Measurements from ENCODE around the gene PLK5. TPM values are rescaled to one million over a fixed set of nuclear protein-coding genes. Genes with fewer than 3 reads are reported as not detected.

PLK5 gene
- total RNA-seq, 1 experiment from 2014 or later, result not detected

GRCh38 chr19:1540365-1540925 lies 16.6 kb downstream of the PLK5 start:
- Histone ChIP-seq H3K36me3 (ENCODE audit: insufficient read depth, low read length, poor library complexity, severe bottlenecking) (no peaks in the 10 kb centered on the region), H3K9me3 (ENCODE audit: low read depth, low read length, poor library complexity, severe bottlenecking) (no peaks in the 10 kb centered on the region), H3K4me1 (ENCODE audit: insufficient read depth, low read length, poor library complexity, severe bottlenecking) (peaks cover 8% of the 10 kb centered on the region), H3K27me3 (replicated peaks; ENCODE audit: insufficient read depth, low read depth, low read length, poor library complexity) (no peaks in the 10 kb centered on the region), H3K4me3 (ENCODE audit: low read depth, low read length, poor library complexity, severe bottlenecking) (no peak overlapping the region), H3K27ac (ENCODE audit: low read depth, low read length, poor library complexity, severe bottlenecking) (no peak overlapping the region)
- no TSS peak for BruUV-seq (replicated peaks)
- ChIA-PET CTCF (no interaction called here), POLR2A (ENCODE audit: low non-redundant PET) (no interaction called here)
- TF ChIP-seq EZH2 (IDR thresholded peaks at IDR 0.05; ENCODE audit: borderline replicate concordance, low read depth, low read length, poor library complexity, severe bottlenecking) (no peak), CTCF (conservative IDR thresholded peaks at IDR 0.05; ENCODE audit: low read depth, low read length) (no peak)
- no peak for DNase-seq (ENCODE audit: low spot score)
- intact Hi-C loops (cut with micrococcal nuclease; ENCODE audit: unreplicated experiment), result loop anchor here (10.0 kb wide), 1 partner anchor 274 kb away; the partner anchor contains the start of gene ATP8B3

- ChIA-PET POLR2A (ENCODE audit: low non-redundant PET) (no interaction called here), CTCF (no interaction called here)
- intact Hi-C loops (cut with micrococcal nuclease; ENCODE audit: unreplicated experiment), result loop anchor here (5.0 to 10.0 kb wide), 2 partner anchors 123 to 265 kb away; partner anchors contain the start of gene ATP8B3
- Histone ChIP-seq H3K27me3 (replicated peaks; ENCODE audit: insufficient read depth, low read depth, low read length, poor library complexity) (no peaks in the 10 kb centered on the region), H3K27ac (ENCODE audit: low read depth, low read length, poor library complexity, severe bottlenecking) (no peak overlapping the region), H3K4me1 (ENCODE audit: insufficient read depth, low read length, poor library complexity, severe bottlenecking) (peaks cover 8% of the 10 kb centered on the region), H3K36me3 (ENCODE audit: insufficient read depth, low read length, poor library complexity, severe bottlenecking) (no peaks in the 10 kb centered on the region), H3K4me3 (ENCODE audit: low read depth, low read length, poor library complexity, severe bottlenecking) (no peak overlapping the region), H3K9me3 (ENCODE audit: low read depth, low read length, poor library complexity, severe bottlenecking) (no peaks in the 10 kb centered on the region)
- TF ChIP-seq CTCF (conservative IDR thresholded peaks at IDR 0.05; ENCODE audit: low read depth, low read length) (no peak), EZH2 (IDR thresholded peaks at IDR 0.05; ENCODE audit: borderline replicate concordance, low read depth, low read length, poor library complexity, severe bottlenecking) (no peak)
- no peak for DNase-seq (ENCODE audit: low spot score)
- BruUV-seq (replicated peaks), result no TSS peak
These were observed 25.6 kb downstream of the PLK5 start for GRCh38 chr19:1549332-1549945.

- Histone ChIP-seq H3K4me3 (ENCODE audit: low read depth, low read length, poor library complexity, severe bottlenecking) (no peak overlapping the region), H3K4me1 (ENCODE audit: insufficient read depth, low read length, poor library complexity, severe bottlenecking) (peaks cover 4% of the 10 kb centered on the region), H3K27ac (ENCODE audit: low read depth, low read length, poor library complexity, severe bottlenecking) (no peak overlapping the region), H3K9me3 (ENCODE audit: low read depth, low read length, poor library complexity, severe bottlenecking) (no peaks in the 10 kb centered on the region), H3K36me3 (ENCODE audit: insufficient read depth, low read length, poor library complexity, severe bottlenecking) (peaks cover 1% of the 10 kb centered on the region), H3K27me3 (replicated peaks; ENCODE audit: insufficient read depth, low read depth, low read length, poor library complexity) (no peaks in the 10 kb centered on the region)
- ChIA-PET CTCF (interaction anchor here (0.6 kb wide), 1 partner anchor 18 kb away, joined by 3 read pairs; no protein-coding TSS in a partner anchor), POLR2A (ENCODE audit: low non-redundant PET) (no interaction called here)
- intact Hi-C loops (cut with micrococcal nuclease; ENCODE audit: unreplicated experiment), result no loop called here
- TF ChIP-seq CTCF (conservative IDR thresholded peaks at IDR 0.05; ENCODE audit: low read depth, low read length) (no peak), EZH2 (IDR thresholded peaks at IDR 0.05; ENCODE audit: borderline replicate concordance, low read depth, low read length, poor library complexity, severe bottlenecking) (no peak)
- BruUV-seq (replicated peaks), result no TSS peak
- DNase-seq (ENCODE audit: low spot score), result no peak
These were observed 27.5 kb downstream of the PLK5 start for GRCh38 chr19:1551068-1552040.

All from A673 (cell line).